ENCODE measurements around the gene NACC1. TPM values are rescaled to one million over a fixed set of nuclear protein-coding genes. Genes with fewer than 3 reads are reported as not detected.
"Not testable (repeated sequence)": the region's sequence is repeated elsewhere in the genome, so short reads cannot be mapped to it uniquely, and the experiment has no call there.

Gene NACC1
- polyA plus RNA-seq, 6 donors from 2014 or later: 0.47 to 1.4 (median 0.67) TPM

DNA sequence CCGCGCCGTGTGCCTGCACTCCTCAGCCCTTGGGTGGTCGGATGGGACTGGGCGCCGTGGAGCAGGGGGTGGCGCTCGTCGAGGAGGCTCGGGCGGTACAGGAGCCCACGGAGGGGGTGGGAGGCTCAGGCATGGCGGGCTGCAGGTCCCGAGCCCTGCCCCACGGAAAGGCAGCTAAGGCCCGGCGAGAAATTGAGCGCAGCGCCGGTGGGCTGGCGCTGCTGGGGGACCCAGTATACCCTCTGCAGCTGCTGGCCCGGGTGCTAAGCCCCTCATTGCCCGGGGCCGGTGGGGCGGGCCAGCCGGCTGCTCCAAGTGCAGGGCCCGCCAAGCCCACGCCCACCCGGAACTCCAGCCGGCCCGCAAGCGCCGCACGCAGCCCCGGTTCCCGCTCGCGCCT, 68.6 kb downstream of the NACC1 start:
- DNase-seq; H3K9me3 Mint-ChIP-seq; H3K36me3 Mint-ChIP-seq; ATAC-seq (ENCODE audit: low read depth in 2 of 2); H3K27me3 Mint-ChIP-seq; H3K4me3 Mint-ChIP-seq; H3K27ac Mint-ChIP-seq: not testable (repeated sequence)
- peaks cover 13 to 54% (median 28%) of the 10 kb centered on the region in 3 donors for H3K4me1 Mint-ChIP-seq

DNA sequence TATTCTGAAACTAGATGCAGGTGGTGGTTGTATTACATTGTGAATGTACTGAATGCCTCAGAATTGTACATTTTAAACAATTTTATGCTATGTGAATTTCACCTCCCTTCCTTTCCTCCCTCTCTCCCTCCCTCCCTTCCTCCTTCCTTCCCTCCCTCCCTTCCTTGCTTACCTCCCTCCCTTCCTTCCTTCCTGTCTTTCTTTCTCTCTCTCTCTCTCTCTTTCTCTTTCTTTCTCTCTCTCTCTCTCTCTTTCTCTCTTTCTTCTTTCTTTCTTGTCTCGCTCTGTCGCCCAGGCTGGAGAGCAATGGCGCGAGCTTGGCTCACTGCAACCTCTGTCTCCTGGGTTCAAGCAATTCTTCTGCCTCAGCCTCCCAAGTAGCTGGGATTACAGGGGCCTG, 69.4 kb downstream of the NACC1 start:
- Mint-ChIP-seq H3K4me3 (peak overlapping the region in 2 of 8 donors; percentile 59 to 66), H3K27ac (peak overlapping the region; percentile 5 to 90 (median 76)), H3K36me3 (no peaks in the 10 kb centered on the region)

DNA sequence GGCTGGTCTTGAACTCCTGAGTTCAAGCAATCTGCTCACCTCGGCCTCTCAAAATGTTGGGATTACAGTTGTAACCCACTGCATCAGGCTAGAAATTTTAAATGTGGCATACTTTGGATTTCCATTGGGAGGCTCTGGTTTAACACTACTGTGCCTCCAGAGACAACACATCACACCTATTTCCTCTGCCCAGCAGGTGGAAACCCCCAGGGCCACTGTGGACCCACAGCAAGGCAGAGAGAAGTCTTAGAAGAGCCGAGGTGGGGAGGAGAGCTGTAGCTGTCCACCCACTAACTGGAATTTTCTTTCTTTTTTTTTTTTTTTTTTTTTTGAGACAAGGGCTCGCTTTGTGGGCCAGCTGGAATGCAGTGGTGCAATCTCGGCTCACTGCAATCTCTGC, 71.5 kb downstream of the NACC1 start:
- ATAC-seq (ENCODE audit: low read depth in 2 of 2) (peak in 1 of 2 donors; percentile 35), DNase-seq (no peak)
- peak overlapping the region in 2 of 6 donors; percentile 38 to 41 for H3K27ac Mint-ChIP-seq
- peaks cover 0 to 2% (median 0%) of the 10 kb centered on the region in 7 donors for H3K9me3 Mint-ChIP-seq
- H3K36me3 Mint-ChIP-seq: no peaks in the 10 kb centered on the region
- peaks cover 12 to 57% (median 31%) of the 10 kb centered on the region in 3 donors for H3K4me1 Mint-ChIP-seq
- no peaks in the 10 kb centered on the region for H3K27me3 Mint-ChIP-seq
- H3K4me3 Mint-ChIP-seq: peak overlapping the region in 2 of 8 donors; percentile 20 to 44

More for the DNA sequence above, 69.4 kb downstream of the NACC1 start:
- DNase-seq: no peak
- Mint-ChIP-seq H3K27me3 (no peaks in the 10 kb centered on the region), H3K4me1 (peaks cover 7 to 48% (median 21%) of the 10 kb centered on the region in 3 donors), H3K9me3 (no peaks in the 10 kb centered on the region)
- no peak for ATAC-seq (ENCODE audit: low read depth in 2 of 2)

Other genes starting within 250 kb of the NACC1 start
- 10 to 100 TPM; 24.5 to 55.8 (median 40.6) TPM for gene DNASE2, start 236.8 kb upstream of the NACC1 start, polyA plus RNA-seq (ENCODE audit: low read depth in 6 of 6)
- not detected for gene KLF1, start 231.1 kb upstream of the NACC1 start, polyA plus RNA-seq (ENCODE audit: low read depth in 6 of 6)
- gene GCDH, start 227.1 kb upstream of the NACC1 start, polyA plus RNA-seq (ENCODE audit: low read depth in 6 of 6): 10 to 100 TPM in 5 of 6 donors, 1 to 10 TPM in 1; 7.8 to 16.3 (median 13.4) TPM
- under 1 TPM in 1 of 6 donors, not detected in 5; 0.21 TPM for gene SYCE2, start 199.0 kb upstream of the NACC1 start, polyA plus RNA-seq (ENCODE audit: low read depth in 6 of 6)
- gene FARSA, start 184.6 kb upstream of the NACC1 start, polyA plus RNA-seq (ENCODE audit: low read depth in 6 of 6): 10 to 100 TPM; 33.8 to 63.0 (median 44.0) TPM
- gene CALR, start 179.7 kb upstream of the NACC1 start, polyA plus RNA-seq (ENCODE audit: low read depth in 6 of 6): 100 to 1,000 TPM in 5 of 6 donors, 10 to 100 TPM in 1; 97.4 to 189 (median 155) TPM
- 100 to 1,000 TPM in 3 of 6 donors, 10 to 100 TPM in 3; 82.9 to 119 (median 99.3) TPM for gene RAD23A, start 172.4 kb upstream of the NACC1 start, polyA plus RNA-seq (ENCODE audit: low read depth in 6 of 6)
- 10 to 100 TPM; 49.4 to 65.9 (median 52.7) TPM for gene GADD45GIP1, start 161.0 kb upstream of the NACC1 start, polyA plus RNA-seq (ENCODE audit: low read depth in 6 of 6)
- gene DAND5, start 148.7 kb upstream of the NACC1 start, polyA plus RNA-seq (ENCODE audit: low read depth in 6 of 6): not detected
- 1 to 10 TPM in 2 of 6 donors, under 1 TPM in 2, not detected in 2; 0.21 to 2.1 (median 1.1) TPM for gene NFIX, start 122.8 kb upstream of the NACC1 start, polyA plus RNA-seq (ENCODE audit: low read depth in 6 of 6)
- 10 to 100 TPM; 39.9 to 88.3 (median 50.8) TPM for gene LYL1, start 15.4 kb upstream of the NACC1 start, polyA plus RNA-seq (ENCODE audit: low read depth in 6 of 6)
- gene TRMT1, start 1.5 kb upstream of the NACC1 start, polyA plus RNA-seq (ENCODE audit: low read depth in 6 of 6): 10 to 100 TPM; 20.2 to 36.3 (median 24.1) TPM
- gene STX10, start 32.1 kb downstream of the NACC1 start, polyA plus RNA-seq (ENCODE audit: low read depth in 6 of 6): 10 to 100 TPM; 48.2 to 84.3 (median 60.0) TPM
- gene IER2, start 32.1 kb downstream of the NACC1 start, polyA plus RNA-seq (ENCODE audit: low read depth in 6 of 6): 1,000 to 10,000 TPM in 2 of 6 donors, 100 to 1,000 TPM in 4; 351 to 1,131 (median 562) TPM